ENCODE data around the gene ZNF383.
"Not testable (repeated sequence)": the region's sequence is repeated elsewhere in the genome, so short reads cannot be mapped to it uniquely, and the experiment has no call there.

ZNF383 gene

DNA sequence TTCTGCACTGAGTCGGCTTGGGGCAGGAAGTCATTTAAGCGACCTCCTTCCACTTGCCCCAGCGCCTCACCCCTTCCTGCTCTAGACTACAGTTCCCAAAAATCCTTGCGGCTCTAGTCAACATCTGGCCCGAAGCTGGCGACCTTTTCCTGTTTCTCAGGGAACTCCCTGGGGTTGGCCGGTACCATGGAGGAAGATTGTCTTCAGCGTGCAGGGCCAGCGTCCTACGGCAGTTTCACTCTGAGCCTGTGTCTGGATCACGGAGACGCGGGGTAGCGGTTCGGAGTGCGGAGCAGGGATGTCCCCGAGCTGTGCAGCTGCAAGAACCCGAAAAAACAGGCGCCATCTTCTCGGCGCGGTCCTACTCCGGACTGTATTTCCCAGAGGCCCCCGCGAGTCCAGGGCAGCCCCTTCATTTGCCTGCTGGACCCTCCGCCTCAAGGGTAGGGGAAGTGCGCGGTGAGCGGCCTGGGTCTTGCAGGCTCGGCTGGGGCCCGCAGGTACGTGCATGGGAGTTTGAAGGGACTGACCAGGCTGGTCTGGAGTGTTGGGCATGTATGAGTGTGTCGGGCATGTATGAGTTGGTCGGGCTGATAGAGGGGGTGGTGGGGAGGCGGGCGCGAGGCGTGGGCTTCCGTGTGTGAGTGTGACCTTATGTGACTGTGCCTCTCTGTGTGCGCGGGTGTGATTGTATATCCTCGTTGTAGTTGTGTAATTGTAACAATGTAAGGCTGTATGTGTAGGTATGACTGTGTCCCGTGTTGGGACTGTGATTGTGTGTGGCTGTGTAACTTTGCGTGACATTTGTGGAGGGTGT, at the start of gene ZNF383:
ZNF383 (plus strand) TSS at position 440 of the 817 bp plus-strand sequence. CDS start 12,240 bp downstream, outside the sequence.
- no peak for FAIRE-seq

DNA sequence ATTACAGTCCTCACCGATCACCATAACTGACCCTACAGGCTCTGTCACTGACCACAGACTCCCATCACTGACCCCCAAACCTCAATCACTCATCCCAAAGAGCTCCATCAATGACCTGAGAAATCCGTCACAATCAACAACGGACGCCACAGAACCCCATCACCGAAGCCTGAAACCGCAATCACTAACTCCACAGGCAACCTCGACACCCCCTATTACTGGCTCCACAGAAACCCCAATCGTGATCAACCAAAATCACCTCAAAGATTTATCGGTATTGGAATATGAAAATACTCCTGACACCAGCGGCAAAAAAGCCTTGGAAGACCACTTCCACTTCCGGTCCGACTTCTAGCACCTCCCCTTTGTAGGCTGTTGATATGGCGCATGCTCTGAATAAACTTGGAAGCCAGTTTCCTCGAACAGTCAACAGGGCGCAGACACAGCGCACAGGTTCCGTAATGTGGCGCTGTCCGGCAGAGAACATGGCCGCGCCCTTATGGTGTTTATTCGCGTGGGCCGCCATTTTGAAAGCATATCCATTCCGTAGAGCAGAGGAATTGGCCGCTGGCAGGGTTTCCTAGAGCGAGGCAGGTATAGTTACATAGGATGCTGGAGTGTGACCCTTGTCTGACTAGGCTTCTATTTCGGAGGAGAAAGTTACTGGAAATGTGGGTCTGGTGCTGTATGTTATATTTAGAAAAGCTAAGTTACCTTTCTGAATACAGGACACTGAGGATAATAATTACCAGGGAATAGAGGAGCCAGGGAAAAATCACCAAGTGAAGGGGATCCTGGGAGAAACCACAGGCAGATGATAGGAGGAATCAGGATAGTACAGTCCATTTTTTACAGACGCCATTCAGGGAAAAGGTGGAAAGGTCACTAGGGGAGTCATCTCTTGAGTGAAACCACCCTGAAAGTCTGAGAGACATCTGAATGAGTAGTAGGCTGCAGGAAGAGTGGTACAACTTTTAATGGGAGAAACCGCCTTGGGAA, 45.3 kb upstream of the ZNF383 start, which contains the start of gene ZNF585A:
ZNF585A (minus strand) TSS at position 328 of the 999 bp plus-strand sequence. CDS start 2,785 bp downstream, outside the sequence.
- FAIRE-seq = peak; percentile 100

DNA sequence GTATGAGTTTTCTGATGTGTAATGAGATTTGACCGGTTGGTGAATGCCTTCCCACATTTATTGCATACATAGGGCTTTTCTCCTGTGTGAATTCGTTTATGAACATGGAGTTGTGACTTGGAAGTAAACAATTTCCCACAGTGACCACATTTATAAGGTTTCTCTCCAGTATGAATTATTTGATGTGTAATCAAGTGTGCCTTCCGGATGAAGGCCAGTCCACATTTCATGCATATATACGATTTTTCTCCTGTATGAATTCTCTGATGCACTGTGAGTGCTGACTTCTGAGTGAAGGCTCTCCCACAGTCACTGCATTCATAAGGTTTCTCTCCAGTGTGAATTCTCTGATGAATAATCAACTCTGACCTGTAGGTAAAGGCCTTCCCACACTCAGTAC, 31.9 kb upstream of the ZNF383 start:
- not testable (repeated sequence) for FAIRE-seq

DNA sequence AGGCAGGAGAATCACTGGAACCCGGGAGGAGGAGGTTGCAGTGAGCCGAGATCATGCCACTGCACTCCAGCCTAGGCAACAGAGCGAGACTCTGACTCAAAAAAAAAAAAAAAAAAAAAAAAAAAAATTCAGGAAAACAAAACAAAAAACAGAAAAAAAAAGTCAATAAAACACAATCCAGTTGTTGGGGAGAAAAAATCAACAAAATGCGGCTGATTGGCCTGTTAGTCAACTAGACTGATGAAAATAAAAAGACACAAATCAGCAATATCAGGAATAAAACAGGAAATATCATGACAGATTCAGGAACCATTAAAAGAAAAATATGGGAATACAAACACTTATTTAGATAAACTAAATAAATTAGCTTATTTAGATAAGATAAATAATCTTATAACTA, 22.8 kb upstream of the ZNF383 start:
- FAIRE-seq = peak; percentile 56

DNA sequence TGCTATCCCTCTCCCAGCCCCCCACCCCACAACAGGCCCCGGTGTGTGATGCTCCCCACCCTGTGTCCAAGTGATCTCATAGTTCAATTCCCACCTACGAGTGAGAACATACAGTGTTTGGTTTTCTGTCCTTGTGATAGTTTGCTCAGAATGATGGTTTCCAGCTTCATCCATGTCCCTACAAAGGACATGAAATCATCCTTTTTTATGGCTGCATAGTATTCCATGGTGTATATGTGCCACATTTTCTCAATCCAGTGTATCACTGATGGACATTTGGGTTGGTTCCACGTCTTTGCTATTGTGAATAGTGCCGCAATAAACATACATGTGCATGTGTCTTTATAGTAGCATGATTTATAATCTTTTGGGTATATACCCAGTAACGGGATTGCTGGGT, 20.9 kb upstream of the ZNF383 start:
- not testable (repeated sequence) for FAIRE-seq

DNA sequence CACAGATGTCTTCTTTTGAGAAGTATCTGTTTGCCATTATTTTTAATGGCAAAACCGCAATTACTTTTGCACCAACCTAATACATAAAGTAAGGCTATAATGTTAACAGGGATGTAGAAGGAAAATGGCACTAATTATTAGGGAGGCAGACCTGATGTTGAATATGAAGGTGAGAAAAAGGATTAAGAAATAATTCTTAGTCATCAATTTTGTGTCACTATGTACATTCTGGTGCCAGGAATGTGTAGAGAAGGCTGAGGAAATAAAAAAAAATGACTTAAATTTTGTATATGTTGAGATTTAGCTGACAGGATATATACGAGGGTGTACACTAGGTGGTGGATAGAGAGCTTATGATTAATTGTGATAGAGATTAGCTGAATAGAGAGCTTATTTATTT, 20.2 kb upstream of the ZNF383 start:
- no peak for FAIRE-seq

DNA sequence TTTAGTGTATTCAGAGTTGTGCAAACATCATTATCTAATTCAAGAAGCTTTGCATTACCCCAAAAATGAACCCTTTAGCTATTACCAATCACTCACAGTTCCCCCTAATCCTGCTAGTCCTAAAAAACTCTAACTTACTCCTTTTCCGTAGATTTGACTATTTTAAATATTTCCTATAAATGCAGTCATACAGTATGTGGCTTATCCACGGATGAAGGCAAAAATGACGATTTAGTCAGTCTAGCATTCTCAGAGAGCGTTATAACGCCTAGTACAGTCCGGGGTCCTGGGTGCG, 587 bp upstream of the ZNF383 start:
- FAIRE-seq = no peak

DNA sequence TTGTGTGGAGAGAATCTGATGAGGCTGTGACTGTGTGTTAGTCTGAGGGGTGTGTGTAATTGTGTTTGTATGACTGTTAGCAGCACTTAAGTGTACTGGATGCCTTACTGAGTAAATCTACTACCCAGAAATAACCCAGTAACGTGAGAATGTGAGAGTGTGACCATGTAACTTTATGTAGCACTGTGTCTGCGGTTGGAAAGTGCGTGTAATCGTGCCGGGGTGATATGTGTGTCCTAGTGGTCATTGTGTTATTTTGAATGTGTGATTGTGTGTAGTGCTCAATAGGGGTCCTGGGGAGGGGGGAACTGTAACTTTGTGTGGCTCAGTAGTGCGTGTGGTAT, 550 bp downstream of the ZNF383 start:
- FAIRE-seq = no peak

DNA sequence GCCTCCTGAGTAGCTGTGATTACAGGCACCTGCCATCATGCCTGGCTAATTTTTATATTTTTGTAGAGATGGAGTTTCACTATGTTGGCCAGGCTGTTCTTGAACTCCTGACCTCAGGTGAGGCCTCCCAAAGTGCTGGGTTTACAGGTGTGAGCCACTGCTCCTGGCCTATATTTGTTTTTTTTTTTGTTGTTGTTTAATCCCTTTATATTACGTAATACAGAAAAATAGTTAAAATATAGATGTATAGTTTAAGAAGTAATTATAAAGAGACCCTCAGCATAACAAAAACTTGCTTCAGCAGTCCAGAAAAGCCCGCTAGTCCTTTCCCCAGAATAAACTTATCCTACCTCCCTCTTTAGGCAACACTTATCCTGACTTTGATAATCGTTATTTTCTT, 2.4 kb downstream of the ZNF383 start:
- no peak for FAIRE-seq

DNA sequence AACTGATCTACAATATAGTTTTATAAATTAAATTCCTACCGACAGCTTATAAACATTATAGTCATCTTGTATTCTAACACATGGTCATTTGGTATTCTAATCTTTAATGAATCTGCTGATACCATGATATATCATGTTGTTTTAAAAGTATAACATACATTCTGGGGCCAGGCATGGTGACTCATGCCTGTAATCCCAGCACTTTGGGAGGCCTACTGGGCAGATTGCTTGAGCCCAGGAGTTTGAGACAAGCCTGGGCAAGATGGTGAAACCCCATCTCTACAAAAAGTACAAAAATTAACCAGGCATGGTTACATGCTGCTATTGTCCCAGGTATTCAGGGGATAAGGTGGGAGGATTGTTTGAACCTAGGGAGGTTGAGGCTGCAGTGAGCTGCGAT, 3.1 kb downstream of the ZNF383 start:
- FAIRE-seq = no peak

DNA sequence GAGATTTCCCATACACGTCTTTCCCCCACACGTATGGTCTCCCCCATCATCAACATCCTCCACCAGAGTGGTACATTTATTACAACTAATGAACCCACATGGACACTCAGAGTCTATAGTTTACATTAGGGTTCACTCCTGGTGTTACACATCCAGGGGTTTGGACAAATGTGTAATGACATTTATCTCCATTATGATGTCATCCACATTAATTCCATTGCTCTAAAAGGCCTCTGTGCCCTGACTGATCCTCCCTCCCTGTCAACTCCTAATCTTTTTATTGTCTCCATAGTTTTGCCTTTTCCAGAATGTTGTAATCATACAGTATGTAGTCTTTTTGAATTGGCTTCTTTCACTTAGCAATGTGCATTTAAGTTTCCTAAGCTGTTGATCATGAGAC, 8.2 kb downstream of the ZNF383 start:
- no peak for FAIRE-seq

DNA sequence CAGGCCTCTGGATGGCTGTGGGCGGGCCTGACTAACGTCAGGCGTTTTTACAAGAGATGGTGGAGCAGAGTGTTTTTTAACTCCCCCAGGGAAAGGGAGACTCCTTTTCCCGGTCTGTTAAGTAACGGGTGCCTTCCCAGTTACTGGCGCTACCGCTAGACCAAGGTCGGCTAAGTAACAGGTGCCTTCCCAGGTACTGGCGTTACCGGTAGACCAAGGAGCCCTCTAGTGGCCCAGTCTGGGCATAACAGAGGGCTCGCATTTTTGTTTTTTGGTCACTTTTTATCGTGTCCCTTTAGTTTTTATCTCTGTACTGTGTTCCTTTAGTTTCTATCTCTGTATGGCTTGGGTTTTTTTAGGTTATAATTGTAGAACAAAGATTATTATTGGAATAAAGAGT, 10.0 kb downstream of the ZNF383 start:
- peak; percentile 81 for FAIRE-seq

DNA sequence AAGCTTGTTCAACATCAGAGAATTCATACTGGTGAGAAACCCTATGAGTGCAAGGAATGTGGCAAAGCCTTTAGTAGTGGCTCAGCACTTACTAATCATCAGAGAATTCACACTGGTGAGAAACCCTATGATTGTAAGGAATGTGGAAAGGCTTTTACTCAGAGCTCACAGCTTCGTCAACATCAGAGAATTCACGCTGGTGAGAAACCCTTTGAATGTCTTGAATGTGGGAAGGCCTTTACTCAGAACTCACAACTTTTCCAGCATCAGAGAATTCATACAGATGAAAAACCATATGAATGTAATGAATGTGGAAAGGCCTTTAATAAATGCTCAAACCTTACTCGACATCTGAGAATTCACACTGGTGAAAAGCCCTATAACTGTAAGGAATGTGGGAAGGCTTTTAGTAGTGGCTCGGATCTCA, 25.2 kb downstream of the ZNF383 start:
- FAIRE-seq = no peak

DNA sequence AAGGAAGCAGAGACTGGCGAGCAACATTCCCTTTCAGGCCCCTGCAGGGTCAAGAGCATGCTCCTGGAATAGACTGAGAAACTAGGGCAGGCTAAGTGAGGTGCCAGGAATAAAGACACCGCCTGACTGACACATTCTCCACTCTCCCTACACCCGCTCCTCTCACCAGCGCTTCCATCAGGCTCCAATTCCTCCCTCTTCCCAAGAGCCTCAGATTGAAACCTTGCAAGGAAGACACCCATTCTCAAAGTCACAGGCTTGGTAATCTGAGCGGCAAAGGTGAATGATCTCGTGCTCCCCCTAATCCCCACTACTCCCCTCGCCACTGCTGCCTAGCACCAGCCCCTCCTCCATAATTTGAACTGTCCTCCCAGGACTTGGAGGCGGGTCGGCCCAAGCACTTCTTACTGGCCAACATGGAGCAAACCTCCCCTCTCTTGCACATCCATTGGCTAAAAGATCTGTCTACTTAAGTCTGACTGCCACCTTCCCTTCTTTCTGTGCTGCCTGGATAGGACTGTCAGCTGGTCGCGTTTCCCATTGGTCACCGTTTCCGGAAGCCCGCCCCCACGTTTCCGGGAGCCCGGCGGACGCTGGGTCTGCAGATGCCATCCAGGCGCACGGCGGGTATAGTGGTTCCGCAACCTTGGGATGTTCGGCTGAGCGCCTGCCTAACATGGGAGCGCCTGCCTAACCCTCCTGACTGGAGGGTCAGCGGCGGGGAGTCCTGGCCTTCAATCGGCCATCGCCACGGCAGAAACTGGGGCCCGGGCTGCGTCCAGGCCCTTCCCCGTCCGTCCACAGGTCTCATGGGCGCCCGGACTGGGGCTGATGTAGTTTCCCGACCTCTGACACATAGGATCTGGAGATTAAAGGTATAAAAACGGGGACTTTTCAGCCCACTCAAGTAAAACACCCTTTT, 33.6 kb downstream of the ZNF383 start:
- peak; percentile 96 for FAIRE-seq

DNA sequence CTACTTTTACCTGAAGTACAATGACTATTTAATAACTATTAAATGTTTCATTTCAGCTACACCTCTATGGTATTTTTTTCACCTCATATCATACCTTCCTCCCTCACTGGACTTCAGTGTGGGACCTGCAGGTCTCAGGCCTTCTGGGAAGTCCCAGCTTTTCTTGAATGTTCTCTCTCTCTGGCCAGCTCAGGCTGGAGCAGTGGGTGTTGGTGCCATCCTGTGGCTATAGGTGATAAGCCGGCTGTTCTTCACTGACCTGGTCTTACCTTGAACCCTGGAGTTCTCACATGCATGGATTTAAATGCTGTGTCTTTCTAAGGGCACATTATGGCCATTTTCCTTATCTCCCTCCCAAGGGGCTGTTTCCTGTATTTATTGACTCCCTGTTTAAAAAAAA, 45.0 kb downstream of the ZNF383 start:
- FAIRE-seq = peak; percentile 49

DNA sequence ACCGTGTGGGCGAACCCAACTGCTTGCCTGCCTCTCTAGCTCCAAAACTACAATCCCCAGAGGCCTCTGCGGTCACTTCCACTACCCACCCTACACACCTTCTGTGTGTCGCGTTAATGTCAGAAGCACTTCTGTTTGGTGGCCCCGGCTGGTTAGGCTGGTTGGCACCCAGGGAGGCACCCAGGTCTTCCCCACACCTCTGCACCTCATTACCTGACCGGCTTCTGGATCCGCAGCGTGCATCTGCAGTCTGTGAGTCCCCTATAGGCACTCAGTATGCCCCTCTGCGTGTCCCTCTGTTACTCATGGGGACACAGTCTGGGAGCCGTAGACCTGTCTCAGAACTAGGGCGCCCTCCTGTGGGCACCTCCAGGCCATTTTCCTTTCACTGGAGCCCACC, 49.0 kb downstream of the ZNF383 start:
- not testable (repeated sequence) for FAIRE-seq

DNA sequence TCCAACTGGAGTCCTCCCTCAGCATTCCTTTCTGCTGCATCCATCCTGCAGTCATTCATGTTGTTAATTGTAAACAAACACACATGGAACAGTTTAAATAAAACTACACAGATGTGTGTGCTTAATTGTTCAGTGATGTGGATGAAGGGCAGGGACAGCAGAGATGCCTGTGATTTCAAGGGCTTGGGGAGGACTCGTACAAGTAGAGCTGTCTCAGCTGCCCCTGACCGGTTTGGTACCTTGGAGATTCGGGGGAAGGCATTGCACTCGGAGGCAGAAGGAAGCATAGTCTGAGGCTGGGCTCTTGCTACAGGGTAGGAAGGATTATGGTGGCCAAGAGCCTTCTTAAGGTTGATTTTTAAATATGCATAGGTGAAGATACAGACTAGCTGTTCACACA, 49.7 kb downstream of the ZNF383 start:
- not testable (repeated sequence) for FAIRE-seq

DNA sequence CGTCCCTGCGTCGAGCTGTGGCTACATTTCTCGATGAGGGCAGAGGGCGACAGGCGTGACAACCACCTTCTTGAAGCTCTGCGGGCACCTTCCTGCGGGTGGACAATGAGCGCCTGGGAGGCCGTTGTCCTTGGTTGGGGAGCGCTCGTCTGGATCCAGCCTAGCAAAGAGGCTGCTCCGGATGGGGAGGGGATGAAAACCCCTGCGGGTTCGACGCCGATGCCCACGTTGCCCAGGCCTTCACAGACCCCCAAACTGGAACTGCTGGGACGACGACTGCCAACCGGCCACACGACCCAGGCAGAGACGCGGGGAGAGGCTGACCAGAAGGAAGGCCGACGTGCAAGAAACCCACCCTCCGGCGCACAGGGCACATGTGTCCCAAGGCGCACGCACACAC, 62.6 kb downstream of the ZNF383 start:
- FAIRE-seq = not testable (repeated sequence)

DNA sequence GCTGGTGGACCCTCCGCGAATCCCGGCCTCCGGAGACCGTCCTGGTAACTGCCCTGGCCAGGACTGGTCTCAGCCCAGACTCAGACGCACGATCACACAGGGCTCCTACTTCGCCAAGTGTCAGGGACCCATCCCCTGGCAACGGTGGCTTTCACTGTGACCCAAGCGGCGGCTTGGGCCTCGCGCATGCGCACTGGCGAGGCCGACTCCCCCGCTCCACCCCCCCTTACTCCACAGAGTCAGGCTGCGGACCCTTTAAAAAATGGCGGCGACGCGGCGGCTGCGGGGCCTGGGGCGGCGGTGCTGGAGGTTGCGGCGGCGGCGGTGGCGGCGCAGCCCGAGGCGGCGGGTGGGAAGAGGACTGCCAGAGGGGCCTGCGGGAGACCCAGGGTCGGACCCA, 66.0 kb downstream of the ZNF383 start:
- not testable (repeated sequence) for FAIRE-seq

DNA sequence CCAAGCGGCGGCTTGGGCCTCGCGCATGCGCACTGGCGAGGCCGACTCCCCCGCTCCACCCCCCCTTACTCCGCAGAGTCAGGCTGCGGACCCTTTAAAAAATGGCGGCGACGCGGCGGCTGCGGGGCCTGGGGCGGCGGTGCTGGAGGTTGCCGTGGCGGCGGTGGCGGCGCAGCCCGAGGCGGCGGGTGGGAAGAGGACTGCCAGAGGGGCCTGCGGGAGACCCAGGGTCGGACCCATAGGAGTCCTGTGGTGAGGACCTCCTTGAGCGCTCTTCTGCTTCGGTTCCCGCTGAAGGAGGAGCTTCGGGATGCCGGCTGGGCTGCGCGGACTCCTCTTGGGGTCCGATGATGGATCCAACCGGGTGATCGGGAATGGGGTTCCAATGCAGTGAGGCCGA, 71.2 kb downstream of the ZNF383 start:
- FAIRE-seq = not testable (repeated sequence)

DNA sequence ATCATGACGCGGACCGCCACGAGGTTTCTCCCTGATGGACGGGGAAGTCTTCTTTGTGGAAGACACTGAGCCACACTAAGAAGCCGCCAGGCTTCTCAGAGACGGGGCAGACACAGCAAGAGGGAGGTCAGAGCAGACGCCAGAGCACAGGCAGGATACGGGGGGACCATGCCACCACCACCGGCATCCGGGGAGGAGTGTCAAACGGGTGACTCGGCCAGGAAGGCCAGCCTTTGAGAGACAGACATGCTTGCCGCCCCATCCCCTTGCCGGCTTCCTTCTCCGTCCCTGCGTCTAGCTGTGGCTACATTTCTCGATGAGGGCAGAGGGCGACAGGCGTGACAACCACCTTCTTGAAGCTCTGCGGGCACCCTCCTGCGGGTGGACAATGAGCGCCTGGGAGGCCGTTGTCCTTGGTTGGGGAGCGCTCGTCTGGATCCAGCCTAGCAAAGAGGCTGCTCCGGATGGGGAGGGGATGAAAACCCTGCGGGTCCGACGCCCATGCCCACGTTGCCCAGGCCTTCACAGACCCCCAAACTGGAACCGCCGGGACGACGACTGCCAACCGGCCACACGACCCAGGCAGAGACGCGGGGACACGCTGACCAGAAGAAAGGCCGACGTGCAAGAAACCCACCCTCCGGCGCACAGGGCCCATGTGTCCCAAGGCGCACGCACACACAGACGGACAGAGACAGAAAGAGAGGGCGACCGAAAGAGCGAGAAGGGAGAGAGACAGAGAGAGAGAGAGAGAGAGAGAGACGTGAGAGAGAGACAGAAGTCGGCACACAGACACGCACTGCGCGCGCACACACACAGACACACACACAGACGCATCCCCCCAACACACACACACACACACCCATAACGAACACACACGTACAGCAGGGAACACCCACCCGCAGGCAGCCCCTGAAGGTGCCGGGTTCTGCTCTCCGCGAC, 75.3 kb downstream of the ZNF383 start:
- not testable (repeated sequence) for FAIRE-seq

Measured in islet of Langerhans (tissue), 1 donor.